Measurements from ENCODE around the gene PGS1. TPM values are rescaled to one million over a fixed set of nuclear protein-coding genes. Genes with fewer than 3 reads are reported as not detected.
"Not testable (repeated sequence)": the region's sequence is repeated elsewhere in the genome, so short reads cannot be mapped to it uniquely, and the experiment has no call there.

PGS1 gene
- total RNA-seq, 1 donor from 2014 or later = 22.7 TPM

DNA sequence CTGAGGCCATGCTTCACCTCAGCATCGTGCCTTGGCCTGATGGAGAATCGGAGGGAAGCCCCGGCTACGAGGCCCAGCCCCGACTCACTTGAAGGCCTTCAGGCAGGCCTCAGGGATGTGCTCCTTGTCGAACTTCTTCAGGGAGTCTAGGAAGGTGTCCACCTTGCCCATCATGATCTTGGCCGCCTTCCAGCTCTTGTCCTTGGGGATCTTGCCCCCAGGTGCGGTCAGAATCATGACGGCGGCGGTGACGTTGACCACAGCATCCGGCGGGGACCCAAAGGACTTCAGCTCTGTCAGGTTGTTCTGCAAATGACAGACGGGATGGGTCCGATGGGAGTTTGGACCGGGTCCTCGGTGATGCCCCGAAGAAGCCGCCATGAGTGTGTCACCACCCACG lies 81.2 kb downstream of the PGS1 start:
- no peak for DNase-seq (ENCODE audit: low spot score)
- Mint-ChIP-seq H3K36me3 (ENCODE audit: low read depth) (no peaks in the 10 kb centered on the region), H3K4me1 (ENCODE audit: low read depth) (no peaks in the 10 kb centered on the region), H3K4me3 (ENCODE audit: unreplicated experiment) (no peak overlapping the region), H3K27me3 (ENCODE audit: low read depth) (no peaks in the 10 kb centered on the region), H3K9me3 (ENCODE audit: low read depth) (no peaks in the 10 kb centered on the region), H3K27ac (ENCODE audit: unreplicated experiment) (no peak overlapping the region)
- TF ChIP-seq, protein P1, sequence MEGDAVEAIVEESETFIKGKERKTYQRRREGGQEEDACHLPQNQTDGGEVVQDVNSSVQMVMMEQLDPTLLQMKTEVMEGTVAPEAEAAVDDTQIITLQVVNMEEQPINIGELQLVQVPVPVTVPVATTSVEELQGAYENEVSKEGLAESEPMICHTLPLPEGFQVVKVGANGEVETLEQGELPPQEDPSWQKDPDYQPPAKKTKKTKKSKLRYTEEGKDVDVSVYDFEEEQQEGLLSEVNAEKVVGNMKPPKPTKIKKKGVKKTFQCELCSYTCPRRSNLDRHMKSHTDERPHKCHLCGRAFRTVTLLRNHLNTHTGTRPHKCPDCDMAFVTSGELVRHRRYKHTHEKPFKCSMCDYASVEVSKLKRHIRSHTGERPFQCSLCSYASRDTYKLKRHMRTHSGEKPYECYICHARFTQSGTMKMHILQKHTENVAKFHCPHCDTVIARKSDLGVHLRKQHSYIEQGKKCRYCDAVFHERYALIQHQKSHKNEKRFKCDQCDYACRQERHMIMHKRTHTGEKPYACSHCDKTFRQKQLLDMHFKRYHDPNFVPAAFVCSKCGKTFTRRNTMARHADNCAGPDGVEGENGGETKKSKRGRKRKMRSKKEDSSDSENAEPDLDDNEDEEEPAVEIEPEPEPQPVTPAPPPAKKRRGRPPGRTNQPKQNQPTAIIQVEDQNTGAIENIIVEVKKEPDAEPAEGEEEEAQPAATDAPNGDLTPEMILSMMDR (IDR thresholded peaks at IDR 0.05) = no peak

DNA sequence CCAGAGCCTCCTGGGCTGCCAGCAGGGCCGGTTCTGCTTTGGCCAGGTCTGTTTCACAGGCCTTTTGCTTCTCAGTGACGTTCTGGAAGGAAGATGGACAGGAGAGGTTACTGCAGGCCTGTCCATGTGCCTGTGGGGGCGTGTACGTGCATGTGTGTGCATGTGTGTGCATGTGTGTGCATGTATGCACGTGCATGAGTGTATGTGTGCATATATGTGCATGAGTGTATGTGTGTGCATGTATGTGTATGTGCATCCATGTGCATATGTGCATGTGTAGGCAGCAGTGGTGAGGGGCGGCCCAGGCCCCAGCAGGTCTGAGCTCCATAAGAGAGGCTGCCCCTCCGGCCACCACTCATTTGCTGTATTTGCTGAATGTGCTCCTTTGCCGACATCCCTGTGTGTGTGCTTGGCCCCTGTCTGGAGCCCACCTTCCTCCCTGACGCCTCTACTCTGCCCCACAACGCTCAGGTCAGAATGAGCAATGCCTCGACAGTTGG lies 81.8 kb downstream of the PGS1 start:
- Mint-ChIP-seq H3K9me3 (ENCODE audit: low read depth) (no peaks in the 10 kb centered on the region), H3K27me3 (ENCODE audit: low read depth) (no peaks in the 10 kb centered on the region), H3K4me1 (ENCODE audit: low read depth) (no peaks in the 10 kb centered on the region), H3K4me3 (ENCODE audit: unreplicated experiment) (no peak overlapping the region), H3K27ac (ENCODE audit: unreplicated experiment) (no peak overlapping the region), H3K36me3 (ENCODE audit: low read depth) (no peaks in the 10 kb centered on the region)
- TF ChIP-seq, protein P1 (IDR thresholded peaks at IDR 0.05) = no peak
- no peak for DNase-seq (ENCODE audit: low spot score)

DNA sequence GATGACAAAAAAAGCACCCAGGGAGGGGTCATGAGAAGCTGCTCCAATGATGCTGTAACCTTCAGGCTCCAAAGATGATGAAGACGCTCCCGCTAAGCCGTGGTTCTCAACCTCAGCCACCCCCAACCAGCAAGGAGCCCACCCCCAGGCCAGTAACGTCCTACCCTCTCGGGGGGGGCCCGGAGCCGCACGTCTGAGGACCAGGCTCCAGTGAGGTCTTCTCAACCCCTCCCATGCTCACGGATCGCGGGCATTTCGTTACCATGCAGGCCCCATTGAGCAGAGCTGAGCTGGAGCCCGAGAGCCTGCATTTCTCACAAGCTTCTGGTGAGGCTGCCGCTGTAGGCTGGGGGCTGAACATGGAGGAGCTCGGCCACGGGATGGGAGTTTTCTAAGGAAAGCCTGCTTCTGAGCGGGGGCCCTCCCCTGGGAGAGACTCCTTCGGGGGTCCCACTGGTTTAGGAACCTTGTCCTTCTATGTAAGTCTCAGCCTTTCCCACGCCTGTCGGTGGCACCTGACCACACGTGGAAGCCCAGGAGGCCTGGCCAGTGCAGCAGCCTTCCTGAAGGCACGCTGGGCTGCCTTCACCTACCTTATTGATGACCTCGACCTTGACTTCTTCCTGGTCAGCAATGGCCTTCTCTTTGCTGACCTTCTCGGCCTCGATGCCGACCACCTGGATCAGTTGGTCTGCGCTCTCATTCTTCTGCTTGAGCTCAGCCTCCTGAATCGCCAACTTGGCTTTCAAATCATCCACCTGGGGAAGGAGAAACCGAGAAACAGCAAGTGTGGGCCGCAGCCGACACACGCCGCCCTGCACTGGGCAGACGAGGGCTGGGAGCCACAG lies 82.7 kb downstream of the PGS1 start:
- Mint-ChIP-seq H3K4me1 (ENCODE audit: low read depth) (no peaks in the 10 kb centered on the region), H3K27ac (ENCODE audit: unreplicated experiment) (no peak overlapping the region), H3K9me3 (ENCODE audit: low read depth) (no peaks in the 10 kb centered on the region), H3K36me3 (ENCODE audit: low read depth) (no peaks in the 10 kb centered on the region), H3K4me3 (ENCODE audit: unreplicated experiment) (no peak overlapping the region), H3K27me3 (ENCODE audit: low read depth) (no peaks in the 10 kb centered on the region)
- DNase-seq (ENCODE audit: low spot score) = no peak
- TF ChIP-seq, protein P1 (IDR thresholded peaks at IDR 0.05) = no peak

DNA sequence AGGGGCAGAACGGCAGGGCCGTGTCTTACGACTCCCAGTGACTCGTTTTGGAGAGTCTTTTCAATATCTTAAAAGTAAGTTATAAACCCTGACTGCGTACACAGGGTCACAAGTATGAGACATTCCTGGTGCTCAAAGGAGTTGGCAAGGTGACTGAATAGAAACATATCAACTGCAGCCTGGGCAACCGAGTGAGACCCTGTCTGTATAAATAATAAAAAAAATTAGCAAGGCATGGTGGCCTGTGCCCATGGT lies 83.3 kb downstream of the PGS1 start:
- H3K4me3 Mint-ChIP-seq (ENCODE audit: unreplicated experiment) = no peak overlapping the region
- DNase-seq (ENCODE audit: low spot score) = no peak
- no peaks in the 10 kb centered on the region for H3K27me3 Mint-ChIP-seq (ENCODE audit: low read depth)
- TF ChIP-seq, protein P1 (IDR thresholded peaks at IDR 0.05) = no peak
- H3K4me1 Mint-ChIP-seq (ENCODE audit: low read depth) = no peaks in the 10 kb centered on the region
- no peaks in the 10 kb centered on the region for H3K36me3 Mint-ChIP-seq (ENCODE audit: low read depth)
- no peaks in the 10 kb centered on the region for H3K9me3 Mint-ChIP-seq (ENCODE audit: low read depth)
- no peak overlapping the region for H3K27ac Mint-ChIP-seq (ENCODE audit: unreplicated experiment)

DNA sequence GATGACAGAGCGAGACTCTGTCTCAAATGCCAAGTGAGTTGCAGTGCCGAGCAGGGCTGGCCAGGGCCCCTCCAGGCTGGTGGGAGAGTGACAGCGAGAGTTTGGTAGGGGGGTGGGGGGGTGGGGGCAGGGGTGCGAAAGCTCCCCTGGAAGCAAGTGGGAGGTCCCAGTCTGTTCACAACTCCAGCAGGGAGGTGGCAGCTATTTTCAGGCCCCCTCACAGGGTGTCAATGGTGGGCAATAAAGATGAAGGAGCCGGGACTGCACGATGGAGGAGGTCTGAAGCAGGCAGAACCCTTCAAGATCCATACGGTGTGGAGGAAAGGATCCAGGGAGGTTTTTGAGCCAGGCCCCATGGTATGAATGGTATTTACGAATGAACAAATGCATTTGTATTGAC lies 83.7 kb downstream of the PGS1 start:
- no peaks in the 10 kb centered on the region for H3K27me3 Mint-ChIP-seq (ENCODE audit: low read depth)
- no peak overlapping the region for H3K4me3 Mint-ChIP-seq (ENCODE audit: unreplicated experiment)
- H3K4me1 Mint-ChIP-seq (ENCODE audit: low read depth) = no peaks in the 10 kb centered on the region
- no peaks in the 10 kb centered on the region for H3K9me3 Mint-ChIP-seq (ENCODE audit: low read depth)
- no peak for DNase-seq (ENCODE audit: low spot score)
- TF ChIP-seq, protein P1 (IDR thresholded peaks at IDR 0.05) = no peak
- H3K36me3 Mint-ChIP-seq (ENCODE audit: low read depth) = no peaks in the 10 kb centered on the region
- H3K27ac Mint-ChIP-seq (ENCODE audit: unreplicated experiment) = no peak overlapping the region

DNA sequence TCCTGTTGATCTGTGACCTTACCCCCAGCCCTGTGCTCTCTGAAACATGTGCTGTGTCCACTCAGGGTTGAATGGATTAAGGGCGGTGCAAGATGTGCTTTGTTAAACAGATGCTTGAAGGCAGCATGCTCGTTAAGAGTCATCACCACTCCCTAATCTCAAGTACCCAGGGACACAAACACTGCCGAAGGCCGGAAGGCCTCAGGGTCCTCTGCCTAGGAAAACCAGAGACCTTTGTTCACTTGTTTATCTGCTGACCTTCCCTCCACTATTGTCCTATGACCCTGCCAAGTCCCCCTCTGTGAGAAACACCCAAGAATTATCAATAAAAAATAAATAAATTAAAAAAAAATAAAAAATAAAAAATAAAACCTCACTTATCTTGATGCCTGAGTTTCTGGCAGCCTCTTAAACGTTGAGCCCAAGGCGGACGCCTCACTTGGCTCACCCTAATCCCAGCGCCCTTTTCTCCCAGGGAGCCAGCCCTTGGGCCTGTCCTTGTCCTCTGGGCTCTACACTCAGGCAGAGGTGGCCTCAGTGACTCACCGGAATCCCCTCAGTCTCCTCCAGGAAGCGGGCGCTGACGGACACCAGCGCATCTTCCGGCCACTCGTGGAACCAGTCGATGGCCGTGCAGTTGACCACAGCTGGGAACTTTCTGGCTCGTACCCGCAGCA lies 87.8 kb downstream of the PGS1 start:
- not testable (repeated sequence) for H3K4me1 Mint-ChIP-seq (ENCODE audit: low read depth); H3K27ac Mint-ChIP-seq (ENCODE audit: unreplicated experiment); H3K4me3 Mint-ChIP-seq (ENCODE audit: unreplicated experiment); H3K36me3 Mint-ChIP-seq (ENCODE audit: low read depth); H3K27me3 Mint-ChIP-seq (ENCODE audit: low read depth); DNase-seq (ENCODE audit: low spot score); H3K9me3 Mint-ChIP-seq (ENCODE audit: low read depth)

Data from chondrocyte (in vitro differentiated cells).